COR-L47 (cell line): ENCODE data around the gene DVL3.
"Not testable (repeated sequence)": the region's sequence is repeated elsewhere in the genome, so short reads cannot be mapped to it uniquely, and the experiment has no call there.

Source experiments
- DNase-seq: peaks from one replicate; lab custom pipeline; 2025; lab: John Stamatoyannopoulos, UW

The DVL3 gene

GRCh38 chr3:184155644-184156521 is 706 bp downstream of the DVL3 start:
- no peak for DNase-seq

DNA sequence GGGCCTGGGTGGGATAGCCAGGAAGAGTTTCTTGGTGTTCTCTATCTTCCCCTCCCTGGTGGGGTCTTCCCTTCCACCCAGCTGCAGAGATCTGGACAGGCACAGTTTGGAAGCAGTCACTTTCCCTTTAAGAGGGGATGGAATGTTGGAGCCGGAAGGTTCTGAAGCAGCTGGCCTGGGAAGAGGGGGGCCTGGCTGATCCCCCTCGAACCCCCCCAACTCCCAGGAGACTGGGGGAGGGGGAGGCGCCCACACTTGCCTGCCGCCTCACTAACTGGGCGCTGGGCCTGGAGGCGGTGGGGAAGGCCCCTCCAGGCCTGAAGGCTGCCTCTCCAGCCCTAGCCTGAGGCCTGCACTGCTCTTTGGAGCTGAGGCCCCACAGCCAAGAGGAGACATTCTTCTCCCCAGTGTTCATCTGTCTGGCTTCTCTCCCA is 1.4 kb downstream of the DVL3 start:
- DNase-seq: no peak

DNA sequence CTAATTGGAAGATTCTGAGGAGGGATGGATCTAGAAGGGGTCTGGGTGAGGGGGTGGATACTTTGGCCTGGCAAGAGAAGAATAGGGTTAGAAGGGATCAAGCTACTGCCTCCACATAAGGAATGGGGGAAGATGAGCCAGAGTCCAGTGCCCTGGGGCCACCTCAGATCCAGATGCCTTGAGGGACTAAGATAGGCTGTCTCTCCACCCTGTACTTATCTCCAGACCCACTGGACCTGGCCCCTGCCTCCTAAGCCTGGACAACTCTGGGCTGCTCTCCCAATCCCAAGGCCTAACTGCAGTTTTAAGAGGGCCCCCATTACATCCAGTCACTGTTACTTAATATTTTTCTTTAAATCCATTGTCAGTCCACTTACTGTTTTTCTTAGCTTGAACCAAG is 2.0 kb downstream of the DVL3 start:
- DNase-seq: no peak

- DNase-seq: no peak
Measured at GRCh38 chr3:184158404-184158803, 3.2 kb downstream of the DVL3 start.

DNA sequence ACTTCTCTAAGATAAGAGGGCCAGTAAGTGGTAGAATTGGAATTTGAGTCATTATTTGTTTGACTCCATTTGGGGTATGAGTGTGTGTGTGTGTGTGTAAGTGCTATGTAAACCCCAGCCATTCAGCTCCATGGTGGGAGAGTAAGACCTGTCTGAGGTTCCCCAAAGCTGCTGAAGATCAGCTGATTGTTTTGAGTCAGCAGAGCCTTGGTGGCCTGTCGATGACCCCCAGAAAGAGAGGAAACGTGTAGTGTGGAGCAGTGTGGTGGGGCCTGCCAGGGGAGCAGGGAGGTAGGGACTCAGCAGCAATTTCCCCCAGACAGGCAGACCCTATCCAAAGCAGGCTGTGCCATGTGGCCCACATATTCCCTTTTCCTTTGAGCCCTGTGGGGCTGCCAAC is 5.3 kb downstream of the DVL3 start:
- no peak for DNase-seq

GRCh38 chr3:184162571-184163070 is 7.4 kb downstream of the DVL3 start:
- DNase-seq: not testable (repeated sequence)

DNA sequence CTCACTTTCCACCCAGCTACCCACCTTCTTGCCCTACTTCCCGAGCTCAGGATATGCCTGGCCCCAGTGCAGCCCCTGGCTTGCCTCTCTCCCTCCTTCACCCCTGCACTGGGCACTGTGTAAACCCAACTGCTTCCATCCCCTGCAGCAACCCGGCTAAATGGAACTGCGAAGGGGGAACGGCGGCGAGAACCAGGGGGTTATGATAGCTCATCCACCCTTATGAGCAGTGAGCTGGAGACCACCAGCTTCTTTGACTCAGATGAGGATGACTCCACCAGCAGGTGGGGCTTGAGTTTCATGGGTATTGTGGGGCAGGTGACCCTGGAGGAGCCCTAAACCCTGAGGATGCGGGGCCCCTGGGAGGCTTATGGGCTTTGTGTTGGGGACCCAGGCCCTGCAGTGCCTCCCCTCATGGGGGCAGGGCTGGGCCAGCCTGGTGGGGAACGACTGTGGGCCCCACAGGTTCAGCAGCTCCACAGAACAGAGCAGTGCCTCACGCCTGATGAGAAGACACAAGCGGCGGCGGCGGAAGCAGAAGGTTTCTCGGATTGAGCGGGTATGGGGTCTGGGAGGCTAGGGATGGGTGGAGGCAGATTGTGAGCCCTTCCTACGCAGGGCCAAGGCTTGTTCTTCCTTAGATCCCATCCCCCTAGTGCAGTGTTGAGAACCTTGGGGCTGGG is 9.6 kb downstream of the DVL3 start:
- DNase-seq: no peak

- DNase-seq: no peak
Measured at GRCh38 chr3:184165543-184165942, 10.4 kb downstream of the DVL3 start.

DNA sequence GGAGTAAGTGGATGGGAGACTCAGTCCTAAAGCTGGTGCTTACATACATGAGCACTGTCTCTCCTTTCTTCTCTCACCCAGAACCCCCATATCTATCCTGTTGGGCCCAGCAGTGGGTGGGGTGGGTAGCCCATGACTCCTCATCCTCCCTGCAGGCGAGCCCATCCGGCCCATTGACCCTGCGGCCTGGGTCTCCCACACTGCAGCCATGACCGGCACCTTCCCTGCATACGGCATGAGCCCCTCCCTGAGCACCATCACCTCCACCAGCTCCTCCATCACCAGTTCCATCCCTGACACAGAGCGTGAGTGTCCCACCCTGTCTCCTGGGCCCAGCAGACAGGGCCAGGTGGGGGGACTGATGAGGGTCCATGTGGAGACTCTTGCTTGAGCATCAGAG is 11.5 kb downstream of the DVL3 start:
- DNase-seq: no peak

DNA sequence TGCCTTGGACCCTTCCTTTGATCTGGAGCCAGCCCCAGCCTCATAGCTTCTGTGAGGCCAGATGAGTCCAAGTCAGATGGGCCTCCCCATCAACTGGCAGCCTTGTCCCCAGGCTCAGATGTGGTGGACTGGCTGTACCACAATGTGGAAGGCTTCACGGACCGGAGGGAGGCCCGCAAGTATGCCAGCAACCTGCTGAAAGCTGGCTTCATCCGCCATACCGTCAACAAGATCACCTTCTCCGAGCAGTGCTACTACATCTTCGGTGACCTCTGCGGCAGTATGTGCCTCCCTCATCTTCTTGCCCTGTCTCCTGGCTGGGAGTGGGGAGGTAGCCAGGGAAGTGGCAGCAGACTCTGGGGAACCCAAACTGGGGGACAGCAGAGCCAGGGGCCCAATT is 12.6 kb downstream of the DVL3 start:
- no peak for DNase-seq

GRCh38 chr3:184168363-184169120 is 13.4 kb downstream of the DVL3 start:
- no peak for DNase-seq

DNA sequence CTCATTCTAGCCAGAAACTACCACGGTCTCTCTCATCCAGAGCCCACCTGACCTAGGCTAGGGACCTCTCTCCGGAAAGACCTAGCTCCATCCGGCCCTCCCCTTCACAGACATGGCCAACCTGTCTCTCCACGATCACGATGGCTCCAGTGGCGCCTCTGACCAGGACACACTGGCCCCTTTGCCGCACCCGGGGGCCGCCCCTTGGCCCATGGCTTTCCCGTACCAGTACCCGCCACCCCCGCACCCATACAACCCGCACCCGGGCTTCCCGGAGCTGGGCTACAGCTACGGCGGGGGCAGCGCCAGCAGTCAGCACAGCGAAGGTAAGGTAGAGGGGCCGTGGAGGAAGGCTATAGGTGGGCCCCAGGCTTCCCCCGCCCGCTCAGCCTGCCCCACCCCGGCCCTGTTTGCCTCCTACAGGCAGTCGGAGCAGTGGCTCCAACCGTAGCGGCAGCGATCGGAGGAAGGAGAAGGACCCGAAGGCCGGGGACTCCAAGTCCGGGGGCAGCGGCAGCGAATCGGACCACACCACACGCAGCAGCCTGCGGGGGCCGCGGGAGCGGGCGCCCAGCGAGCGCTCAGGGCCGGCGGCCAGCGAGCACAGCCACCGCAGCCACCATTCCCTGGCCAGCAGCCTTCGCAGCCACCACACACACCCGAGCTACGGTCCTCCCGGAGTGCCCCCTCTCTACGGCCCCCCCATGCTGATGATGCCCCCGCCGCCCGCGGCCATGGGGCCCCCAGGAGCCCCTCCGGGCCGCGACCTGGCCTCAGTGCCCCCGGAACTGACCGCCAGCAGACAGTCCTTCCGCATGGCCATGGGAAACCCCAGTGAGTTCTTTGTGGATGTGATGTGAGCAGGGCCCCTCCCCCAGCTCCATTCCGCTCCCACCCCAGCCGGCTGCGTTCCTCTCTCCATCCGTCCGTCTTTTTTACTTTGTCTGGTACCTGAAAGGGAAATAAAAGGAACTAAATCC is 15.0 kb downstream of the DVL3 start:
- DNase-seq: no peak

- no peak for DNase-seq
Measured at GRCh38 chr3:184171562-184171961, 16.4 kb downstream of the DVL3 start.

- no peak for DNase-seq
Measured at GRCh38 chr3:184172681-184173373, 17.6 kb downstream of the DVL3 start.

DNA sequence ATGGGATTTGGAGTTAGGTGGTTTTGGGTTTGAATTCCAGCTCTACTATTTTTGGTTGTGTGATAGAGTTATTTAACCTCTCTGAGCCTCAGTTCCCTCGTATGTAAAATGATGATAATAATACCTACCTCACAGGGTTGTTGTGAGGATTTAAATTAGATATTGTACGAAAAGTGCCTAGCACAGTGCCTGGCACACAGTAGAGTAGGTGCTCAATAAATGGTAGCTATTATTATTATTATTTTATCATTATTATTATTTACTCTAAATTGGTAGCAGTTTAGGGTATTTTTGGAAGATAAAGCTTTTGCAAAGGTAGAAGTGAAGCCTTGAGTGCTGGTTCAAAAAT is 18.2 kb downstream of the DVL3 start:
- DNase-seq: no peak

- DNase-seq: no peak
Measured at GRCh38 chr3:184174284-184174645, 19.1 kb downstream of the DVL3 start.

DNA sequence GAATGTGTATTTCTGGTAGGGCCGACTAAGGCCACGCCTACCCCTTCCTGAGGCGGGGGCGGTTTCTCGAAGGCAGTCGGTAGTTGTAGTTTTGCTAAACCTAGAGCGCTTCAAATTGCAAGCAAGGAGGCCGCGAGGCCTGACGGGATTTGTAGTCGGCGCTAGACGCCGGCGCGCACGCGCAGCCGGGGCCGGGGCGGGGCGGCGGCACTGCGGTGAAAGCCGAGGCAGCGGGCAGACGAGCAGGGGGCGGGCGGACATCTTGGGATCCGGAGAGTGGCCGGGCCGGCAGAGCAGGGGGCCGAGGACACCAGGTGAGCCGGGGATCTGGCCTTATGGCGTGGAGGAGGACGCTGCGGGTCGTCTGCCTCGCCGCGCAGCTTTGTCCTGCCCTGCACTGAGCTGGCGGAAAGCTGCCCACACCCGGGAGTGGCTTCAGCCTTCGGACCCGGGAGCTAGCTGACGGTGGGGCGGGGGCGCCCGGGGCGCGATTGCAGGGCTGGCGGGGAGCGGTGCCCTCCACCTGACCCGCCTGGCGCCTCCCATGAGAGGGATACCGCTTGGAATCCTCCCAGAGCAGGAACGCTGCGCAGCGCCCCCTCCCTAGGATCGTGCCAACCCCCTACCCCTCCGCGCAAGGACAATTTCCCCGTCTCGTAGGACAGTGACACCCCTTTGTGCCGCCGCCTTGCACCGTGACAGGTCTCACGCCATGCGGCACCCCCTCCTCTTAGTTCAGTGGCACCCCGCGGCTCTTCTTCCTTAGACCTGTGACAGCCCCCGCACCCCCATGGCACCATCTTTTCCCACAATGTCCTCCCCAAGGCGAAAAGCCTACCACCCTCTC is 19.7 kb downstream of the DVL3 start, which contains the start of gene AP2M1:
AP2M1 (plus strand) TSS at position 210 of the 847 bp plus-strand sequence. CDS start 2,139 bp downstream, outside the sequence.
- DNase-seq: peak; percentile 100

- no peak for DNase-seq
Measured at GRCh38 chr3:184175506-184175905, 20.3 kb downstream of the DVL3 start.

DNA sequence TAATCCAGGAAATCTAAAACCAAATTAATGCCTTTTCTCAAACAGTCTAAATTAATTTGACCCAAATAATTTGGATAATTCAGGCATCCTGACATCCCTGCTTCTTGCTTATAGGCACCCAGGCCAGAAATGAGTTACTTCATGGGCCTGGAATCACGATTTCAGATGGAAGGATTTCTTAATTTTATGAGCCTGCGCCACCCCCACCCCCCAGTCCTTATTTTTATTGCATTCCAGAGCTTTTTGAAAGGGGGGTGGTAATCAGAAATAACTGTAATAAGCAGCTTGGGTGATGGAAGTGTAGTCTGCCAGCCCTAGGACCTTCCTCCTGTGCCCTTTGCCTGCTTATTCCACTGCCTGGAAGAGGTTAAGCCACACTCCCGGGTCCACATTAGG is 20.8 kb downstream of the DVL3 start:
- no peak for DNase-seq
